Mammary epithelial cell (primary cell): Measurements from ENCODE around the gene SOX10.

ENCODE experiments used
- CTCF ChIP-seq, 2 donors: IDR thresholded peaks in 1 of 2; conservative IDR thresholded peaks in 1 of 2; 2 replicates each; pipeline ENCODE4 v1.5.1; 2011 to 2012; ENCODE audit warnings: inconsistent platforms in 2 of 2, low read length in 2 of 2, mild to moderate bottlenecking in 2 of 2, control low read depth in 1 of 2, low read depth in 1 of 2; ENCODE audit not compliant: insufficient read depth in 1 of 2; ENCODE audit errors: extremely low read depth in 1 of 2
- EZH2 ChIP-seq: IDR thresholded peaks from 2 replicates; pipeline ENCODE4 v1.6.1; 2012; ENCODE audit warnings: low read length, inconsistent platforms, borderline replicate concordance

DNA sequence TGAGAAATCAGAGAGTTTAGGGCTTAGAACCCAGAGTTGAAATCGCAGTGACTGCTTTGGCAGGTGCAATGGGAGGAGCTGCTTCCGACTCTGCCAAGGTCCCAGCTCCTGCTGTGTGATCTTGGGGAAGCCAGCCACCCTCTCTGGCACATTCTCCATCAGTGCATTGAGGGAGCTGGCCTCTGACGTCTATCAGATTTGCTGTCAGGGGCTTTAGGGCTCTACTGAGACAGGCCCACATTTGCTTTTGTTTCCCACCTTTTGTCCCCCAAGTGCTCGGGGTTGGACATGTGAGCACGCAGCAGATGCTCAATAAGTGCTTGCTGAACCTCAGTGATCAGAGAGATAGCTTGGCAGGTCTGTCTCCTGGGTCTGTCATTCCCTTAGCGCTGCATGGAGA is 10.6 kb upstream of the SOX10 start:
- TF ChIP-seq CTCF (conservative IDR thresholded peaks at IDR 0.05 in 1 of 2, IDR thresholded peaks at IDR 0.05 in 1 of 2; ENCODE audit: extremely low read depth in 1 of 2, insufficient read depth in 1 of 2, low read depth in 1 of 2, low read length in 2 of 2): no peak
- TF ChIP-seq EZH2: no peak
